OCI-LY7 (cell line): ENCODE data around the gene INPP4A. TPM values are rescaled to one million over a fixed set of nuclear protein-coding genes. Genes with fewer than 3 reads are reported as not detected.
A peak's percentile ranks its signal among the peaks of the same experiment; 100 is the strongest.

ENCODE experiments used
- BruUV-seq: library from RNA; stranded (reverse); fragments of 400-500 nt; replicated peaks from 2 replicates; lab custom pipeline; 2021; lab: Mats Ljungman, UMichigan
- CTCF ChIA-PET: fragments of 300-600 bp; sonication (Branson Sonifier 250); formaldehyde crosslinking; loops from one replicate; lab custom pipeline; 2022; ENCODE audit warnings: antibody characterized with exemption; ENCODE audit not compliant: unreplicated experiment; lab: Charles Lee
- POLR2A ChIA-PET: fragments of 300-600 bp; sonication (Branson Sonifier 250); formaldehyde crosslinking; loops from one replicate; lab custom pipeline; 2022; ENCODE audit warnings: antibody characterized with exemption; lab: Charles Lee
- DNase-seq: peaks from one replicate; pipeline ENCODE4 v3.0.0-alpha.2; 2015; ENCODE audit warnings: low spot score
- H2AFZ ChIP-seq: fragments of 200-600 bp; sonication (generic), shearing (Covaris generic); 2 replicates; pipeline ENCODE4 v1.6.1; 2014; ENCODE audit warnings: mild to moderate bottlenecking, antibody characterized with exemption, low read length, moderate library complexity
- H3K27ac ChIP-seq: fragments of 200-600 bp; sonication (generic); 2 replicates; pipeline ENCODE4 v1.5.1; 2014; ENCODE audit warnings: mixed run types, low read depth, mild to moderate bottlenecking, moderate library complexity, low read length, inconsistent platforms; ENCODE audit not compliant: poor library complexity, severe bottlenecking
- H3K36me3 ChIP-seq: fragments of 200-600 bp; sonication (generic); 2 replicates; pipeline ENCODE4 v1.6.1; 2014; ENCODE audit warnings: mild to moderate bottlenecking, antibody characterized with exemption, low read length, moderate library complexity, mixed read lengths; ENCODE audit not compliant: insufficient read depth
- H3K4me1 ChIP-seq: fragments of 200-600 bp; sonication (generic); 2 replicates; pipeline ENCODE4 v1.5.1; 2014; ENCODE audit warnings: mild to moderate bottlenecking, low read length; ENCODE audit not compliant: insufficient read depth, poor library complexity, severe bottlenecking
- H3K4me2 ChIP-seq: fragments of 200-600 bp; sonication (generic); 2 replicates; pipeline ENCODE4 v1.6.1; 2014; ENCODE audit warnings: mild to moderate bottlenecking, low read length
- H3K4me3 ChIP-seq: fragments of 200-600 bp; sonication (generic); 2 replicates; pipeline ENCODE4 v1.5.1; 2014; ENCODE audit warnings: mild to moderate bottlenecking, low read depth, low read length; ENCODE audit not compliant: poor library complexity, severe bottlenecking
- H3K79me2 ChIP-seq: fragments of 200-600 bp; sonication (generic); 2 replicates; pipeline ENCODE4 v1.6.1; 2016; ENCODE audit warnings: low read depth, mild to moderate bottlenecking, low read length, moderate library complexity, mixed read lengths; ENCODE audit not compliant: insufficient read depth
- H3K9me2 ChIP-seq: fragments of 200-600 bp; sonication (generic); 2 replicates; pipeline ENCODE4 v1.6.1; 2016; ENCODE audit warnings: mild to moderate bottlenecking, low read length, mixed read lengths; ENCODE audit not compliant: insufficient read depth
- H3K9me3 ChIP-seq: fragments of 200-600 bp; sonication (generic); 2 replicates; pipeline ENCODE4 v1.6.1; 2014; ENCODE audit warnings: mild to moderate bottlenecking, mixed run types, low read length, mixed read lengths
- H4K20me1 ChIP-seq: fragments of 200-600 bp; sonication (generic); 2 replicates; pipeline ENCODE4 v1.6.1; 2014; ENCODE audit warnings: mild to moderate bottlenecking, antibody characterized with exemption, low read length, moderate library complexity, mixed read lengths; ENCODE audit not compliant: insufficient read depth
- CTCF ChIP-seq: fragments of 200-600 bp; sonication (generic); conservative IDR thresholded peaks from 2 replicates; pipeline ENCODE4 v1.5.1; 2014; ENCODE audit warnings: mild to moderate bottlenecking, antibody characterized with exemption, low read length, moderate library complexity, mixed read lengths
- EZH2phosphoT487 ChIP-seq: fragments of 200-600 bp; sonication (generic); IDR thresholded peaks from 2 replicates; pipeline ENCODE4 v1.6.1; 2018; ENCODE audit warnings: low read depth, borderline replicate concordance, mild to moderate bottlenecking, mixed run types, antibody characterized with exemption, low read length, moderate library complexity, mixed read lengths
- intact Hi-C: fragments of 100-400 bp; cut with micrococcal nuclease; formaldehyde crosslinking; loops from one replicate; pipeline ENCODE4 v1.10.0; 2022; ENCODE audit not compliant: unreplicated experiment
- total RNA-seq, 2 experiments: library from RNA; depleted of rRNA in 1 of 2; stranded (reverse); fragments of >200 nt in 1 of 2; shearing (Covaris generic) in 1 of 2; gene quantifications; 2 replicates each; pipeline ENCODE4 v1.2.3, GENCODE V29; 2014 to 2022

INPP4A gene
- total RNA-seq, 2 experiments from 2014 or later, result 28.5 to 28.6 TPM

- no TSS peak for BruUV-seq
- no peak for TF ChIP-seq CTCF
- intact Hi-C loops, result loop anchor here (5.0 kb wide), 1 partner anchor 895 kb away; the partner anchor contains the start of gene C2orf92
- no peaks in the 10 kb centered on the region for H3K9me3 ChIP-seq
- no peak overlapping the region for H3K4me3 ChIP-seq
- CTCF ChIA-PET, result interaction anchor here (0.7 to 0.9 kb wide), 2 partner anchors 11 to 45 kb away, joined by 3 to 14 read pairs; no protein-coding TSS in a partner anchor
- H3K27ac ChIP-seq, result no peak overlapping the region
- H2AFZ ChIP-seq, result no peak overlapping the region
- H4K20me1 ChIP-seq, result no peaks in the 10 kb centered on the region
- peaks cover 7% of the 10 kb centered on the region; the same call in 1 of the 2 replicates for H3K36me3 ChIP-seq
- no peaks in the 10 kb centered on the region for H3K79me2 ChIP-seq
- no peak for DNase-seq
- POLR2A ChIA-PET, result interaction anchor here (1.1 to 1.9 kb wide), 3 partner anchors 9 to 98 kb away, joined by 3 to 5 read pairs (median 3); no protein-coding TSS in a partner anchor
- H3K4me2 ChIP-seq, result peak overlapping the region; percentile 55; the same call in 1 of the 2 replicates
- H3K9me2 ChIP-seq, result no peaks in the 10 kb centered on the region
- H3K4me1 ChIP-seq, result peaks cover 57% of the 10 kb centered on the region
These were observed 117.4 kb downstream of the INPP4A start for GRCh38 chr2:98561902-98562695.

- Histone ChIP-seq H3K36me3 (peaks cover 2% of the 10 kb centered on the region; the same call in 1 of the 2 replicates), H3K27ac (no peak overlapping the region), H2AFZ (no peak overlapping the region), H3K4me3 (no peak overlapping the region), H3K9me3 (no peaks in the 10 kb centered on the region), H3K79me2 (no peaks in the 10 kb centered on the region), H3K4me2 (no peak overlapping the region), H3K9me2 (no peaks in the 10 kb centered on the region), H4K20me1 (no peaks in the 10 kb centered on the region), H3K4me1 (peaks cover 44% of the 10 kb centered on the region)
- BruUV-seq, result no TSS peak
- ChIA-PET CTCF (no interaction called here), POLR2A (interaction anchor here (1.1 to 1.9 kb wide), 2 partner anchors 10 to 17 kb away, joined by 3 to 5 read pairs; no protein-coding TSS in a partner anchor)
- DNase-seq, result no peak
- TF ChIP-seq CTCF, result no peak
- no peak for TF ChIP-seq EZH2phosphoT487
- intact Hi-C loops, result loop anchor here (5.0 kb wide), 1 partner anchor 896 kb away; the partner anchor contains the start of gene C2orf92
These were observed 118.7 kb downstream of the INPP4A start for GRCh38 chr2:98563394-98563793.
